Measurements from ENCODE around the gene FBXO48.

FBXO48 gene

DNA sequence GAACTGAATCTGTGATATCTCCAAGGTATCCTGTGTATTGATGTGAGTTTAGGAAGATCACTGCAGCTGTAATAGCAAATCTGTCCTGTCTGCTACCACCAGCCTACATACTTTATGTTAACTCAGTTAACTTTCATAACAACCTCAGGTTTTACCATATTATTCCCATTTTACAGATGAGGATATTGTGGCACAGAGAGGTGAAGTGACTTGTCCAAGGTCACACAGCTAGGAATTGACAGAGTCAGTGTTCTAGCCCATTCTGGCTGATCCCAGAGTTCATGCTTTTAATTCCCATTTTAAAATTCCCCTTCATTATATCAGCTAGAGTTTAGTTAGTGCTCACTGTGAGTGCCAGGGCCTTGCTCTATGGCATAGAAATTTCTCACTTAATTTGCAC, 52.6 kb downstream of the FBXO48 start:
- DNase-seq (ENCODE audit: low read depth, low spot score): no peak

GRCh38 chr2:68413466-68413865, 53.6 kb downstream of the FBXO48 start:
- DNase-seq (ENCODE audit: low read depth, low spot score): no peak

DNA sequence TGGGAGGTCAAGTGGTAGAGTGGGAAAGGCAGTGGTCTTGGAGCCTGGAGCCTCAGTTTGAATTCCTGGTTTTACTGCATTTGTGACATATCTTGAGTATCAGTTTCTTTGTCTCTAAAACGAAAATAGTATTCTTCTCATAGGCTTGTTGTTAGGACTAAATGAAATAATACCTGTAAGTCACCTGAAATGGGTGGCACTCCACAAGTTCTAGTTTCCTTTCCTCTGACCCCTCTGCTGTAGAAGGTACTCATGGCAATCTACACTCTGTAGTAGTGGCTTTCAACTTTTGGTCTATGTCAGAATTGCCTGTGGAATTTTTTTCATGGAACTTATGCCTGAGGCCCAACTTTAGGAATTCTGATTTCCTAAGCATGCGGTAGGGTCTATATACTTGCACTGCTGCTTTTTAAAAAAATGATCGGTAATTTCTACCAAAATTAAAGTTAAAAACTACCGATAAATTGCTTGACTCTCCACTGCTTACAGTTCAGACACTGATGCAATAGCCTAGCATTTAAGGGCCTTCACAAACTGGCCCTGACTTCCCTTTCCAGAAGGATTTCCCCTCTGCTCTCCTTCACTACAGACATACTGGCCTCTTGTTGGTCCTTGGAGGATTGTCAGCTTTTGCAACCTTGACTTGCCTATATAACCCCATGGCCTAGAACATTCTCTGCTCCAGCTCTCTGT, 54.8 kb downstream of the FBXO48 start:
- no peak for DNase-seq (ENCODE audit: low read depth, low spot score)

GRCh38 chr2:68411397-68412126, 55.5 kb downstream of the FBXO48 start:
- DNase-seq (ENCODE audit: low read depth, low spot score): no peak

Measured in astrocyte of the hippocampus (primary cell).